Fibroblast of lung (primary cell): ENCODE measurements around the gene GLIPR1. TPM values are rescaled to one million over a fixed set of nuclear protein-coding genes. Genes with fewer than 3 reads are reported as not detected.

Experiments
- DNase-seq, 2 donors: peaks; one replicate each; pipeline versions ENCODE4 v3.0.0 to v3.0.0-alpha.2; 2010; ENCODE audit warnings: low read depth in 2 of 2
- H2AFZ ChIP-seq: 2 replicates; pipeline ENCODE4 v1.5.1; 2012; ENCODE audit warnings: low read length, control low read depth, inconsistent platforms
- H3K27ac ChIP-seq: 2 replicates; pipeline ENCODE4 v1.5.1; 2011; ENCODE audit warnings: low read length, control low read depth; ENCODE audit not compliant: insufficient read depth
- H3K27me3 ChIP-seq: 2 replicates; pipeline ENCODE4 v1.5.1; 2011; ENCODE audit warnings: mild to moderate bottlenecking, low read length; ENCODE audit not compliant: control insufficient read depth, insufficient read depth
- H3K36me3 ChIP-seq: 2 replicates; pipeline ENCODE4 v1.5.1; 2011; ENCODE audit warnings: low read length; ENCODE audit not compliant: control insufficient read depth, insufficient read depth
- H3K4me1 ChIP-seq: 2 replicates; pipeline ENCODE4 v1.5.1; 2011; ENCODE audit warnings: low read length; ENCODE audit not compliant: control insufficient read depth, insufficient read depth; ENCODE audit errors: extremely low read depth
- H3K4me2 ChIP-seq: 2 replicates; pipeline ENCODE4 v1.5.1; 2011; ENCODE audit warnings: low read length, control low read depth; ENCODE audit not compliant: insufficient read depth; ENCODE audit errors: extremely low read depth
- H3K4me3 ChIP-seq, 4 experiments: fragments of 200-600 bp in 1 of 4; sonication (generic) in 1 of 4; replicated peaks in 1 of 4; 2 replicates each; pipeline ENCODE4 v1.5.1; 2011 to 2016; ENCODE audit warnings: low read length in 4 of 4, low read depth in 3 of 4, mild to moderate bottlenecking in 3 of 4, control low read depth in 2 of 4, inconsistent platforms in 1 of 4, mixed read lengths in 1 of 4; ENCODE audit not compliant: insufficient read depth in 1 of 4; ENCODE audit errors: control extremely low read depth in 1 of 4
- H3K79me2 ChIP-seq: 2 replicates; pipeline ENCODE4 v1.5.1; 2012; ENCODE audit warnings: mild to moderate bottlenecking, low read length, inconsistent platforms; ENCODE audit not compliant: control insufficient read depth, insufficient read depth
- H3K9ac ChIP-seq: 2 replicates; pipeline ENCODE4 v1.5.1; 2011; ENCODE audit warnings: mild to moderate bottlenecking, low read length, control low read depth; ENCODE audit not compliant: insufficient read depth
- H3K9me3 ChIP-seq: 2 replicates; pipeline ENCODE4 v1.5.1; 2012; ENCODE audit warnings: low read depth, low read length; ENCODE audit not compliant: control insufficient read depth, insufficient read depth
- H4K20me1 ChIP-seq: 2 replicates; pipeline ENCODE4 v1.5.1; 2011; ENCODE audit warnings: low read length; ENCODE audit not compliant: control insufficient read depth, insufficient read depth; ENCODE audit errors: extremely low read depth
- CTCF ChIP-seq, 2 donors: IDR thresholded peaks in 1 of 2; conservative IDR thresholded peaks in 1 of 2; 1 replicate in 1 of 2; 2 replicates in 1 of 2; pipeline ENCODE4 v1.5.1; 2011 to 2012; ENCODE audit warnings: low read length in 2 of 2, control low read depth in 1 of 2, inconsistent platforms in 1 of 2, low read depth in 1 of 2, mild to moderate bottlenecking in 1 of 2
- EZH2 ChIP-seq: IDR thresholded peaks from 2 replicates; pipeline ENCODE4 v1.5.1; 2012; ENCODE audit warnings: low read length, control low read depth, mild to moderate bottlenecking; ENCODE audit errors: missing control alignments
- polyA plus RNA-seq, 2 donors: library from polyadenylated mRNA; depleted of rRNA in 1 of 2; stranded (reverse) in 1 of 2; unstranded in 1 of 2; fragments of >200 nt; gene quantifications; 2 replicates each; pipeline ENCODE4 v1.2.1, GENCODE V29; 2011 to 2012; ENCODE audit warnings: missing spikeins in 1 of 2
- total RNA-seq: library from RNA; depleted of rRNA; stranded (reverse); fragments of >200 nt; gene quantifications from 2 replicates; pipeline ENCODE4 v1.2.1, GENCODE V29; 2014

GLIPR1 gene
- total and polyA plus RNA-seq, 2 donors (not counting 1 experiment from before 2014, with no cell fraction given), result 59.8 to 245 TPM

GRCh38 chr12:75551477-75551876 is 70.9 kb downstream of the GLIPR1 start:
- H3K4me3 ChIP-seq, result no peak overlapping the region
- H3K79me2 ChIP-seq, result no peaks in the 10 kb centered on the region
- DNase-seq, result no peak
- no peaks in the 10 kb centered on the region for H4K20me1 ChIP-seq
- H3K27ac ChIP-seq, result no peak overlapping the region
- no peak overlapping the region for H2AFZ ChIP-seq
- no peaks in the 10 kb centered on the region for H3K36me3 ChIP-seq
- TF ChIP-seq EZH2 (no peak), CTCF (conservative IDR thresholded peaks at IDR 0.05 in 1 of 2, IDR thresholded peaks at IDR 0.05 in 1 of 2; ENCODE audit: low read depth in 1 of 2, low read length in 2 of 2) (no peak)
- no peak overlapping the region for H3K9ac ChIP-seq
- no peaks in the 10 kb centered on the region for H3K27me3 ChIP-seq
- H3K9me3 ChIP-seq, result no peaks in the 10 kb centered on the region
- no peaks in the 10 kb centered on the region for H3K4me1 ChIP-seq
- H3K4me2 ChIP-seq, result no peak overlapping the region

- peak in 1 of 2 donors; percentile 69 for DNase-seq
- H3K79me2 ChIP-seq, result no peaks in the 10 kb centered on the region
- H3K4me1 ChIP-seq, result no peaks in the 10 kb centered on the region
- H4K20me1 ChIP-seq, result no peaks in the 10 kb centered on the region
- no peaks in the 10 kb centered on the region for H3K27me3 ChIP-seq
- H3K4me3 ChIP-seq, result no peak overlapping the region
- H3K27ac ChIP-seq, result no peak overlapping the region
- TF ChIP-seq EZH2 (no peak), CTCF (conservative IDR thresholded peaks at IDR 0.05 in 1 of 2, IDR thresholded peaks at IDR 0.05 in 1 of 2; ENCODE audit: low read depth in 1 of 2, low read length in 2 of 2) (no peak)
- no peaks in the 10 kb centered on the region for H3K9me3 ChIP-seq
- no peaks in the 10 kb centered on the region for H3K36me3 ChIP-seq
- no peak overlapping the region for H3K4me2 ChIP-seq
- H2AFZ ChIP-seq, result no peak overlapping the region
- no peak overlapping the region for H3K9ac ChIP-seq
Measured at GRCh38 chr12:75553398-75553797, 72.8 kb downstream of the GLIPR1 start.

Other genes with a start within 250 kb of the GLIPR1 start
- 9.2 and 21.1 TPM in 2 replicates for gene CAPS2, start 150.4 kb upstream of the GLIPR1 start, total RNA-seq
- 2.4 and 3.5 TPM in 2 replicates for gene CAPS2, start 150.4 kb upstream of the GLIPR1 start, polyA plus RNA-seq
- under 0.01 TPM in 1 of 2 replicates, not detected in the other for gene GLIPR1L1, start 146.1 kb upstream of the GLIPR1 start, total RNA-seq
- not detected in 2 replicates for gene GLIPR1L1, start 146.1 kb upstream of the GLIPR1 start, polyA plus RNA-seq
- gene GLIPR1L2, start 89.7 kb upstream of the GLIPR1 start, total RNA-seq, result 0.33 and 1.0 TPM in 2 replicates
- 0.33 and 0.46 TPM in 2 replicates for gene GLIPR1L2, start 89.7 kb upstream of the GLIPR1 start, polyA plus RNA-seq
- 36.5 and 46.9 TPM in 2 replicates for gene KRR1, start 30.9 kb downstream of the GLIPR1 start, total RNA-seq
- gene KRR1, start 30.9 kb downstream of the GLIPR1 start, polyA plus RNA-seq, result 49.7 and 63.6 TPM in 2 replicates